HUES6 (cell line): ENCODE measurements around the gene TFAP2A.

Source experiments
- H3K27ac ChIP-seq: 2 replicates; pipeline ENCODE4 v1.7.0; 2013; ENCODE audit warnings: low read depth, mild to moderate bottlenecking, low read length, inconsistent platforms
- H3K27me3 ChIP-seq: 2 replicates; pipeline ENCODE4 v1.6.1; 2013; ENCODE audit warnings: low read length; ENCODE audit not compliant: control insufficient read depth, insufficient read depth
- H3K36me3 ChIP-seq: 2 replicates; pipeline ENCODE4 v1.6.1; 2013; ENCODE audit warnings: low read length; ENCODE audit not compliant: control insufficient read depth, insufficient read depth
- H3K4me1 ChIP-seq: 2 replicates; pipeline ENCODE4 v1.6.1; 2013; ENCODE audit warnings: low read length; ENCODE audit not compliant: control insufficient read depth, insufficient read depth
- H3K4me3 ChIP-seq: 2 replicates; pipeline ENCODE4 v1.5.1; 2013; ENCODE audit warnings: low read depth, low read length
- H3K9ac ChIP-seq: one replicate; pipeline ENCODE4 v1.6.1; 2013; ENCODE audit warnings: mild to moderate bottlenecking, low read length
- H3K9me3 ChIP-seq: 2 replicates; pipeline ENCODE4 v1.6.1; 2013; ENCODE audit warnings: low read depth, low read length; ENCODE audit not compliant: control insufficient read depth, insufficient read depth

Gene TFAP2A

DNA sequence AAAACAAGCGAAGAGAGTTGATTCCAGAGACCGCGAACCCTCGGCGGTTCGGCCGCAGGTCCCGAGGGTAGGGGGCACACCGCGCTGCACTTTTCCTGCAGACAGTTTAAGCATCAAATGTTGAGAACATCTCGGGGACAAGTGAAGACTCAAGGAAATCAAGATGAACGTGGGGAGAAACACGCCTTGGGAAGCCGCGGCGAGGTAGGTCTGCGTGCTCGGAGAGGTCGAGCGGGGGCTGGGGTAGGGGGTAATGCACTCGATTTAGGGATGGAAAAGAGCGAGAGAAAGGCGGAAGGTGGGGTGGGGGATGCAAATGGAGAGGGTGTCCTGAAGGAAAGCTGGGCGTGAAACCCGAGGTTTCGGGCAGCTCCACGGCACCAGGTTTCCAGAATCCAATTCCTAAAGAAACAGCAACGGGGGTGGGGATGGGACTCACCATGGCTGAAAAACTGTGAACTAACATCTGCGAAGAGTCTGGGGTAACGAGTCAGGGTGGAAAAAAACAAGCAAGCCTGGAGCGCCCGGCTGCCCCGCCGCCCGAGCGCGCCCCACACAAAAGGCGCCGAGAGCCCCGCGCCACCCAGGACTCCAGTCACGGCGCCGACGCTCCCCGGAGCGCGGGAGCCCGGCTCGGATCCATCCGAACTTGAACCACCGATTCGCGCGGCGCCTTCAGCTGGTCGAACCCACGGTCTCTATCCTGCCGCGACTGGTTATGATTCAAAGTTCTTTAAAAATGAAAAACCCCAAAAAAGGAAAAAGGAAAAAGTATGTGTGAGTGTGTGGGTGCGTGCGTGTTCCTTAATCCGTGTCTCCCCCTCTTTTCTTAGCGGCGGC lies 3.5 kb downstream of the TFAP2A start:
- Histone ChIP-seq H3K4me3 (peak overlapping the region; percentile 64), H3K9ac (peak overlapping the region; percentile 35), H3K9me3 (no peaks in the 10 kb centered on the region), H3K27ac (no peak overlapping the region), H3K4me1 (peaks cover 76% of the 10 kb centered on the region), H3K36me3 (no peaks in the 10 kb centered on the region), H3K27me3 (peaks cover 99% of the 10 kb centered on the region)

DNA sequence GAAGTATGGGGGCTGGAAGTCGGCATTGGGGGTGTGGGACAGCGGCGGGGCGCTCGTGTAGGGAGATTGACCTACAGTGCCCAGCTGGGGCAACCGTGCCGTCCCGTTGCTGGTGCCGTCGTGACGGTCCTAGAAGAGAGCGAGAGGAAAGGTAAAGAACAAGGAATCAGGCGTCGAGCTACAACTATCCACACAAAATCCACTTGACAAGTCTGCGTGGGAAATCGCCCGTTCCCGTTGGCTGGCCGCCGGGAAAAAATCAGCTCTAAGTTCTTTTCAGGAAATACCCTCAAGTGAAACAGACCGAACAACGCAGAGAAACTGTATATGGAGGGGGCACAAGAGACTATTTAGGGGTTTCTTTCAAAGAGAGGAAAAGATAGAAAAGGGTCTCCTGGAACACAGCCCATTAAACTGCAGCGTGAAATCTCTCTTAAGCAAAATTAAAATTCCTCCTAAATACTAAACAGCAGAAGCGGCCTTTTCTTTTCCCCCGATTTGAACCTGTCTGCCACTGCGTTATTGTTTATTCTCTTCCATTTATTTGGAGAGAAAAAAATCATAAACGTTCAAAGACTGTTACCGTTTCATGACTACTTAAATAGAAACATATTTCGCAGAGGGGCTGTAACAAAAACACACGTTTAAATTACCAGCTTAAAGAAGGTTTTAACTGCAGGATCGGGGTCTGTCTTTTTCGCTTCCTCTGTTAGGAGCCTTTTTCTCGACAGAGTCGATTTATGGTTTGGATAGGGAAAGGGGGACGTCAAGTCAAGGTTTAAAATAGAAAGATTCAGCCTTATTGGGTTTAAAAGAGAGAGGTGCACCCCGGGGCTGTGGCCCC lies 4.4 kb downstream of the TFAP2A start:
- H3K4me3 ChIP-seq: peak overlapping the region; percentile 31
- H3K27ac ChIP-seq: no peak overlapping the region
- peaks cover 74% of the 10 kb centered on the region for H3K4me1 ChIP-seq
- H3K9ac ChIP-seq: no peak overlapping the region
- no peaks in the 10 kb centered on the region for H3K36me3 ChIP-seq
- no peaks in the 10 kb centered on the region for H3K9me3 ChIP-seq
- peaks cover 99% of the 10 kb centered on the region for H3K27me3 ChIP-seq

- H3K27me3 ChIP-seq: peaks cover 99% of the 10 kb centered on the region
- H3K9me3 ChIP-seq: no peaks in the 10 kb centered on the region
- H3K27ac ChIP-seq: no peak overlapping the region
- H3K4me3 ChIP-seq: peak overlapping the region; percentile 31
- no peak overlapping the region for H3K9ac ChIP-seq
- no peaks in the 10 kb centered on the region for H3K36me3 ChIP-seq
- peaks cover 76% of the 10 kb centered on the region for H3K4me1 ChIP-seq
These were observed 5.1 kb downstream of the TFAP2A start for GRCh38 chr6:10409731-10410206.

DNA sequence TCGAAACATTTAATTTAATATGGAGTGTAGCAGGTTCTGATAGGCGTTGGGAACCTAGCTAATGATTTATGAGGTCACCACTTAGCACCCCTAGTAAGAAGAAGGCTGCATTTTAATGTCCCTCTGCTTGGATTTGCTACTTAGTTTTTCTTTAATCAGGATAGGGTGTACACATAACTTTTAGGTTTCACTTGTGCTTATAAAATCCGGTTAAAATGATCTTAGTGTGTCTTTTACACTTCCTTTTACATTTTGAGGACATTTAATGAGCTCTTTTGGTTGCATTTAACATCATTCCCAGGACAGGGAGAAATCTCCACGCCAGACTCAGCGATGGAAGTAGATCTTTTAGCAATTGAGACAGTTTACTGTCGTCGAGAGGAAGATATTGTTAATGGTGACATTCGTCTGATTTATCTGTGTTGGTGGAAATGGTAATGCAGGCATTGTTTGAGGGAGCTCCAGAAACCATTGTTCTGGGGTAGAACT lies 5.6 kb downstream of the TFAP2A start:
- peaks cover 97% of the 10 kb centered on the region for H3K27me3 ChIP-seq
- no peak overlapping the region for H3K27ac ChIP-seq
- peak overlapping the region; percentile 31; the same call in 1 of the 2 replicates for H3K4me3 ChIP-seq
- H3K9ac ChIP-seq: no peak overlapping the region
- peaks cover 71% of the 10 kb centered on the region for H3K4me1 ChIP-seq
- H3K9me3 ChIP-seq: no peaks in the 10 kb centered on the region
- no peaks in the 10 kb centered on the region for H3K36me3 ChIP-seq

DNA sequence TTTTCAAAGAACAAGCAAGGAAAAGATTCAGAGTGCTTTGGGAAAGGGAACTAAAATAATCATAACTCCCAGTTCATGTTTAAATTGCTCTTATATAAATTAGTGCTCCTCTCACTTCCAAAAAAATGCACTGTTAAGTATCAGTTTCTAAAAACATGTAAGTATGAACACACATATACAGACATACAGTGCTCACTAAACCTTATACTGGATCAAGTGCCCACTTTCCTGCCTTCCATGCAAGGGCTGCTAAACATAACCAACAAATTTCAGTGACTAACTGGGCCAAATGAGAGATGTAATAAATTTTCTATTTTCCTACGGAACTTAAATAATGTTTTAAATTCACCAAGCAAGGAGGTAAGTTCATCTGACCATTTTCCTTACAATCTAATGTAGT lies 6.4 kb downstream of the TFAP2A start:
- Histone ChIP-seq H3K27ac (no peak overlapping the region), H3K4me3 (no peak overlapping the region), H3K9ac (no peak overlapping the region), H3K4me1 (peaks cover 67% of the 10 kb centered on the region), H3K9me3 (no peaks in the 10 kb centered on the region), H3K36me3 (no peaks in the 10 kb centered on the region), H3K27me3 (peaks cover 93% of the 10 kb centered on the region)

GRCh38 chr6:10407674-10408054 lies 7.2 kb downstream of the TFAP2A start:
- Histone ChIP-seq H3K4me3 (no peak overlapping the region), H3K27ac (no peak overlapping the region), H3K9me3 (no peaks in the 10 kb centered on the region), H3K9ac (no peak overlapping the region), H3K27me3 (peaks cover 93% of the 10 kb centered on the region), H3K4me1 (peaks cover 68% of the 10 kb centered on the region), H3K36me3 (no peaks in the 10 kb centered on the region)

- Histone ChIP-seq H3K9me3 (no peaks in the 10 kb centered on the region), H3K4me1 (peaks cover 68% of the 10 kb centered on the region), H3K4me3 (no peak overlapping the region), H3K27ac (no peak overlapping the region), H3K36me3 (no peaks in the 10 kb centered on the region), H3K9ac (no peak overlapping the region), H3K27me3 (peaks cover 94% of the 10 kb centered on the region)
These were observed 7.7 kb downstream of the TFAP2A start for GRCh38 chr6:10407018-10407673.

- peaks cover 94% of the 10 kb centered on the region for H3K27me3 ChIP-seq
- H3K36me3 ChIP-seq: no peaks in the 10 kb centered on the region
- H3K9me3 ChIP-seq: no peaks in the 10 kb centered on the region
- H3K27ac ChIP-seq: no peak overlapping the region
- H3K4me1 ChIP-seq: peaks cover 68% of the 10 kb centered on the region
- no peak overlapping the region for H3K4me3 ChIP-seq
- no peak overlapping the region for H3K9ac ChIP-seq
These were observed 8.3 kb downstream of the TFAP2A start for GRCh38 chr6:10406556-10406955.

- no peak overlapping the region for H3K9ac ChIP-seq
- H3K27me3 ChIP-seq: peaks cover 94% of the 10 kb centered on the region
These were observed 9.4 kb downstream of the TFAP2A start for GRCh38 chr6:10405513-10405900.

DNA sequence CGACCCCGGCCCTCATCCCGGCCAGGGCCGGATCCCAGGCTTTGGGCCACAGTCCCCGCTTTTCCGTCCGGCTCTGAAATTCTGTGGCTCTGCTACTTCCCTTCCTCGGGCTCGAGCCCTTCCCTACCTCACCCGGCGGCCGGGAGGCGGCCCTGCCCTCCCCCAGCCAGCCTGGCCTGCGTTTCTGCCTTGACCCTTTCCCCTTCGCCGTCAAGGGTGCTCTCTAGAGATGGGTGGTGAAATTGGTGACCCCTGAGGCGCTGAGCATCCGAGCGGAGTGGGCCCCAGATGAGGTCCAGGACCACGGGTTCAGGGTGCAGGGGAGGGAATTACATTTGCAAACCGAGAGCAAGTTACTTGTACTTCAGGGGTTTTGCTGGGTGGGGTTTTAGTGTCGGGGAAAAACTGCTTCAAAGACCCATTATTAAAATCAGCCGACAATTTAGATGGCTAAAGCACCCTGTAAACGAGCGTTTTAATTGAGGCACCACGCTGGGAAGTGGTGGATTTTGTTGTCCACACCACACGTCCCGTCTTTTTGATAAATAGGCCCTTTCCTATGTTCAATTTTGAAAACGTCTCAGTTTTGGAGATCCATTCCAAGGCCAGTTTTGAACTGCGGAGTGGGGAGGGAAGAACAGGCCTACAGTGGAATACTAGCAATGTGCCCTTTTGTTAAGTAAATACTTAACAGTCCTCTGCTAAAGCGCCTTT lies 9.9 kb downstream of the TFAP2A start:
- peak overlapping the region; percentile 77 for H3K4me3 ChIP-seq
- H3K9ac ChIP-seq: peak overlapping the region; percentile 81
- peak overlapping the region; percentile 78; the same call in 1 of the 2 replicates for H3K27ac ChIP-seq
- no peaks in the 10 kb centered on the region for H3K36me3 ChIP-seq
- H3K27me3 ChIP-seq: peaks cover 94% of the 10 kb centered on the region
- peaks cover 70% of the 10 kb centered on the region for H3K4me1 ChIP-seq
- H3K9me3 ChIP-seq: no peaks in the 10 kb centered on the region

More at GRCh38 chr6:10405513-10405900, 9.4 kb downstream of the TFAP2A start:
- peak overlapping the region; percentile 77 for H3K4me3 ChIP-seq
- H3K9me3 ChIP-seq: no peaks in the 10 kb centered on the region
- H3K36me3 ChIP-seq: no peaks in the 10 kb centered on the region
- H3K4me1 ChIP-seq: peaks cover 71% of the 10 kb centered on the region
- no peak overlapping the region for H3K27ac ChIP-seq
